GM20431 (cell line): ENCODE data around the gene C19orf47.

Experiments
- in situ Hi-C: fragments of 300-500 bp; cut with MseI, MboI; formaldehyde crosslinking; loops from one replicate; pipeline ENCODE4 v1.15.0; 2020; ENCODE audit warnings: low sequenced_read_pairs; ENCODE audit not compliant: unreplicated experiment

Gene C19orf47

GRCh38 chr19:40348125-40348913 is at the start of gene C19orf47, which contains the start of gene PLD3:
Gene C19orf47 (minus strand): TSS chr19:40348397. CDS start chr19:40341857, 6,540 bp downstream.
Gene PLD3 (plus strand): TSS chr19:40348695. CDS start chr19:40366484, 17,789 bp downstream.
- in situ Hi-C loops: no loop called here

GRCh38 chr19:40397568-40397906 is 49.3 kb upstream of the C19orf47 start:
- in situ Hi-C loops: no loop called here

- in situ Hi-C loops: no loop called here
Observed at GRCh38 chr19:40396886-40397567, 48.8 kb upstream of the C19orf47 start.

- in situ Hi-C loops: no loop called here
Observed at GRCh38 chr19:40395956-40396355, 47.8 kb upstream of the C19orf47 start.

GRCh38 chr19:40394816-40395210 is 46.6 kb upstream of the C19orf47 start:
- in situ Hi-C loops: no loop called here

- in situ Hi-C loops: no loop called here
Observed at GRCh38 chr19:40393894-40394815, 46.0 kb upstream of the C19orf47 start.

- in situ Hi-C loops: no loop called here
Observed at GRCh38 chr19:40392894-40393517, 44.8 kb upstream of the C19orf47 start.

GRCh38 chr19:40392123-40392522 is 43.9 kb upstream of the C19orf47 start:
- in situ Hi-C loops: no loop called here

GRCh38 chr19:40390084-40390742 is 42.0 kb upstream of the C19orf47 start, which contains the start of gene HIPK4:
Gene HIPK4 (minus strand): TSS chr19:40390181. CDS start chr19:40389902, 279 bp downstream.
- in situ Hi-C loops: no loop called here

- in situ Hi-C loops: no loop called here
Observed at GRCh38 chr19:40389404-40390083, 41.3 kb upstream of the C19orf47 start.

GRCh38 chr19:40388481-40388880 is 40.3 kb upstream of the C19orf47 start:
- in situ Hi-C loops: no loop called here

GRCh38 chr19:40387155-40387554 is 39.0 kb upstream of the C19orf47 start:
- in situ Hi-C loops: no loop called here

GRCh38 chr19:40383668-40384248 is 35.6 kb upstream of the C19orf47 start:
- in situ Hi-C loops: no loop called here

- in situ Hi-C loops: no loop called here
Observed at GRCh38 chr19:40381321-40381720, 33.1 kb upstream of the C19orf47 start.

- in situ Hi-C loops: no loop called here
Observed at GRCh38 chr19:40380199-40381037, 32.2 kb upstream of the C19orf47 start.

GRCh38 chr19:40379446-40380198 is 31.4 kb upstream of the C19orf47 start:
- in situ Hi-C loops: no loop called here

- in situ Hi-C loops: no loop called here
Observed at GRCh38 chr19:40378509-40378908, 30.3 kb upstream of the C19orf47 start.
